ENCODE measurements around the gene FRYL. TPM values are rescaled to one million over a fixed set of nuclear protein-coding genes. Genes with fewer than 3 reads are reported as not detected.
"Not testable (repeated sequence)": the region's sequence is repeated elsewhere in the genome, so short reads cannot be mapped to it uniquely, and the experiment has no call there.

The FRYL gene
- total and polyA plus RNA-seq, 4 experiments from 2014 or later: 17.1 to 134 (median 83.7) TPM

- H3K4me1 ChIP-seq (ENCODE audit: insufficient read depth, low read length): peaks cover 12% of the 10 kb centered on the region
- Mint-ChIP-seq H3K4me1 (peaks cover 21 to 58% (median 41%) of the 10 kb centered on the region in 4 donors), H3K36me3 (peaks cover 15 to 28% of the 10 kb centered on the region in 2 donors)
- POLR2A ChIA-PET (ENCODE audit: partially characterized antibody); H3K9me3 ChIP-seq (ENCODE audit: control insufficient read depth in 1 of 2, low read length in 2 of 2); DNase-seq; H3K27ac Mint-ChIP-seq; CTCF ChIA-PET (ENCODE audit: partially characterized antibody); H3K4me3 ChIP-seq (ENCODE audit: low read length in 2 of 2); H3K4me3 Mint-ChIP-seq; intact Hi-C loops (cut with micrococcal nuclease); H3K27ac ChIP-seq (ENCODE audit: low read depth, low read length); H3K36me3 ChIP-seq (ENCODE audit: insufficient read depth, low read length); H3K9me3 Mint-ChIP-seq; H3K27me3 ChIP-seq (ENCODE audit: insufficient read depth, low read length); H3K27me3 Mint-ChIP-seq: not testable (repeated sequence)
These were observed 21.4 kb downstream of the FRYL start for GRCh38 chr4:48758703-48759102.

- Histone ChIP-seq H3K27ac (ENCODE audit: low read depth, low read length) (no peak overlapping the region), H3K4me3 (ENCODE audit: low read length in 2 of 2) (no peak overlapping the region), H3K36me3 (ENCODE audit: insufficient read depth, low read length) (no peaks in the 10 kb centered on the region), H3K4me1 (ENCODE audit: insufficient read depth, low read length) (peaks cover 19% of the 10 kb centered on the region), H3K9me3 (ENCODE audit: control insufficient read depth in 1 of 2, low read length in 2 of 2) (no peaks in the 10 kb centered on the region), H3K27me3 (ENCODE audit: insufficient read depth, low read length) (no peaks in the 10 kb centered on the region)
- intact Hi-C loops (cut with micrococcal nuclease): no loop called here
- CTCF ChIA-PET (ENCODE audit: partially characterized antibody): interaction anchor here (0.7 kb wide), 1 partner anchor 57 kb away, joined by 3 read pairs; no protein-coding TSS in a partner anchor
- Mint-ChIP-seq H3K36me3 (peaks cover 15 to 28% of the 10 kb centered on the region in 2 donors), H3K27me3 (no peaks in the 10 kb centered on the region), H3K4me3 (peak overlapping the region in 2 of 8 donors; percentile 31 to 65), H3K9me3 (peaks cover 0 to 3% (median 0%) of the 10 kb centered on the region in 8 donors), H3K27ac (peak overlapping the region in 2 of 7 donors; percentile 23 to 37), H3K4me1 (peaks cover 27 to 69% (median 53%) of the 10 kb centered on the region in 4 donors)
- POLR2A ChIA-PET (ENCODE audit: partially characterized antibody): no interaction called here
- no peak for DNase-seq
These were observed 23.3 kb downstream of the FRYL start for GRCh38 chr4:48756689-48757220.

GRCh38 chr4:48755281-48755680 is 24.8 kb downstream of the FRYL start:
- ChIA-PET POLR2A (ENCODE audit: partially characterized antibody) (no interaction called here), CTCF (ENCODE audit: partially characterized antibody) (no interaction called here)
- peaks cover 0 to 3% (median 0%) of the 10 kb centered on the region in 8 donors for H3K9me3 Mint-ChIP-seq
- no peak overlapping the region for H3K4me3 Mint-ChIP-seq
- Histone ChIP-seq H3K27ac (ENCODE audit: low read depth, low read length) (no peak overlapping the region), H3K4me3 (ENCODE audit: low read length in 2 of 2) (no peak overlapping the region), H3K4me1 (ENCODE audit: insufficient read depth, low read length) (peaks cover 32% of the 10 kb centered on the region), H3K9me3 (ENCODE audit: control insufficient read depth in 1 of 2, low read length in 2 of 2) (no peaks in the 10 kb centered on the region), H3K36me3 (ENCODE audit: insufficient read depth, low read length) (no peaks in the 10 kb centered on the region), H3K27me3 (ENCODE audit: insufficient read depth, low read length) (no peaks in the 10 kb centered on the region)
- H3K4me1 Mint-ChIP-seq: peaks cover 36 to 81% (median 57%) of the 10 kb centered on the region in 4 donors
- peaks cover 15 to 28% of the 10 kb centered on the region in 2 donors for H3K36me3 Mint-ChIP-seq
- H3K27me3 Mint-ChIP-seq: no peaks in the 10 kb centered on the region
- peak overlapping the region in 1 of 7 donors; percentile 2 for H3K27ac Mint-ChIP-seq
- DNase-seq: no peak
- intact Hi-C loops (cut with micrococcal nuclease): no loop called here

- H3K4me3 ChIP-seq (ENCODE audit: low read length in 2 of 2): no peak overlapping the region
- H3K27ac ChIP-seq (ENCODE audit: low read depth, low read length): no peak overlapping the region
- CTCF ChIA-PET (ENCODE audit: partially characterized antibody): no interaction called here
These were observed 26.9 kb downstream of the FRYL start for GRCh38 chr4:48753159-48753558.

GRCh38 chr4:48752726-48753125 is 27.4 kb downstream of the FRYL start:
- Mint-ChIP-seq H3K9me3 (peaks cover 0 to 2% (median 0%) of the 10 kb centered on the region in 8 donors), H3K4me3 (peak overlapping the region in 1 of 8 donors; percentile 64), H3K27me3 (no peaks in the 10 kb centered on the region), H3K36me3 (peaks cover 8 to 20% of the 10 kb centered on the region in 2 donors), H3K27ac (peak overlapping the region; percentile 1 to 81 (median 14)), H3K4me1 (peaks cover 45 to 93% (median 67%) of the 10 kb centered on the region in 4 donors)
- ChIA-PET CTCF (ENCODE audit: partially characterized antibody) (no interaction called here), POLR2A (ENCODE audit: partially characterized antibody) (no interaction called here)
- Histone ChIP-seq H3K4me3 (ENCODE audit: low read length in 2 of 2) (no peak overlapping the region), H3K9me3 (ENCODE audit: control insufficient read depth in 1 of 2, low read length in 2 of 2) (no peaks in the 10 kb centered on the region), H3K36me3 (ENCODE audit: insufficient read depth, low read length) (no peaks in the 10 kb centered on the region), H3K4me1 (ENCODE audit: insufficient read depth, low read length) (peaks cover 51% of the 10 kb centered on the region), H3K27me3 (ENCODE audit: insufficient read depth, low read length) (no peaks in the 10 kb centered on the region), H3K27ac (ENCODE audit: low read depth, low read length) (no peak overlapping the region)
- intact Hi-C loops (cut with micrococcal nuclease): no loop called here
- no peak for DNase-seq

More at GRCh38 chr4:48753159-48753558, 26.9 kb downstream of the FRYL start:
- intact Hi-C loops (cut with micrococcal nuclease): no loop called here
- Histone ChIP-seq H3K27me3 (ENCODE audit: insufficient read depth, low read length) (no peaks in the 10 kb centered on the region), H3K4me1 (ENCODE audit: insufficient read depth, low read length) (peaks cover 49% of the 10 kb centered on the region), H3K36me3 (ENCODE audit: insufficient read depth, low read length) (no peaks in the 10 kb centered on the region), H3K9me3 (ENCODE audit: control insufficient read depth in 1 of 2, low read length in 2 of 2) (no peaks in the 10 kb centered on the region)
- H3K36me3 Mint-ChIP-seq: peaks cover 8 to 20% of the 10 kb centered on the region in 2 donors
- no peak for DNase-seq
- H3K27me3 Mint-ChIP-seq: no peaks in the 10 kb centered on the region
- H3K4me1 Mint-ChIP-seq: peaks cover 45 to 94% (median 68%) of the 10 kb centered on the region in 4 donors
- H3K4me3 Mint-ChIP-seq: no peak overlapping the region
- POLR2A ChIA-PET (ENCODE audit: partially characterized antibody): no interaction called here
- peaks cover 0 to 2% (median 0%) of the 10 kb centered on the region in 8 donors for H3K9me3 Mint-ChIP-seq
- H3K27ac Mint-ChIP-seq: peak overlapping the region in 5 of 7 donors; percentile 1 to 81 (median 11)

GRCh38 chr4:48752246-48752645 is 27.8 kb downstream of the FRYL start:
- no peaks in the 10 kb centered on the region for H3K27me3 ChIP-seq (ENCODE audit: insufficient read depth, low read length)
- no peaks in the 10 kb centered on the region for H3K36me3 ChIP-seq (ENCODE audit: insufficient read depth, low read length)
- peaks cover 0 to 2% (median 0%) of the 10 kb centered on the region in 8 donors for H3K9me3 Mint-ChIP-seq
- no peak for DNase-seq
- no peaks in the 10 kb centered on the region for H3K9me3 ChIP-seq (ENCODE audit: control insufficient read depth in 1 of 2, low read length in 2 of 2)
- H3K4me3 Mint-ChIP-seq: peak overlapping the region in 1 of 8 donors; percentile 23
- intact Hi-C loops (cut with micrococcal nuclease): no loop called here
- H3K27me3 Mint-ChIP-seq: no peaks in the 10 kb centered on the region
- peaks cover 45 to 92% (median 68%) of the 10 kb centered on the region in 4 donors for H3K4me1 Mint-ChIP-seq
- CTCF ChIA-PET (ENCODE audit: partially characterized antibody): no interaction called here
- peak overlapping the region in 5 of 7 donors; percentile 11 to 81 (median 30) for H3K27ac Mint-ChIP-seq
- H3K36me3 Mint-ChIP-seq: peaks cover 8 to 20% of the 10 kb centered on the region in 2 donors
- POLR2A ChIA-PET (ENCODE audit: partially characterized antibody): no interaction called here
- no peak overlapping the region for H3K4me3 ChIP-seq (ENCODE audit: low read length in 2 of 2)
- H3K27ac ChIP-seq (ENCODE audit: low read depth, low read length): no peak overlapping the region
- peaks cover 54% of the 10 kb centered on the region for H3K4me1 ChIP-seq (ENCODE audit: insufficient read depth, low read length)

- H3K9me3 Mint-ChIP-seq: no peaks in the 10 kb centered on the region
- peaks cover 1 to 6% of the 10 kb centered on the region in 2 donors for H3K36me3 Mint-ChIP-seq
- H3K27me3 ChIP-seq (ENCODE audit: insufficient read depth, low read length): no peaks in the 10 kb centered on the region
- POLR2A ChIA-PET (ENCODE audit: partially characterized antibody): no interaction called here
- H3K4me3 Mint-ChIP-seq: no peak overlapping the region
- intact Hi-C loops (cut with micrococcal nuclease): no loop called here
- H3K4me1 ChIP-seq (ENCODE audit: insufficient read depth, low read length): peaks cover 63% of the 10 kb centered on the region
- H3K9me3 ChIP-seq (ENCODE audit: control insufficient read depth in 1 of 2, low read length in 2 of 2): no peaks in the 10 kb centered on the region
- H3K4me3 ChIP-seq (ENCODE audit: low read length in 2 of 2): no peak overlapping the region
- H3K36me3 ChIP-seq (ENCODE audit: insufficient read depth, low read length): no peaks in the 10 kb centered on the region
- H3K27me3 Mint-ChIP-seq: no peaks in the 10 kb centered on the region
- H3K4me1 Mint-ChIP-seq: peaks cover 50 to 81% (median 65%) of the 10 kb centered on the region in 4 donors
- no peak for DNase-seq
- no peak overlapping the region for H3K27ac ChIP-seq (ENCODE audit: low read depth, low read length)
- CTCF ChIA-PET (ENCODE audit: partially characterized antibody): no interaction called here
- H3K27ac Mint-ChIP-seq: peak overlapping the region in 3 of 7 donors; percentile 10 to 29 (median 18)
These were observed 31.0 kb downstream of the FRYL start for GRCh38 chr4:48748949-48749596.

All from CD4-positive, alpha-beta memory T cell (primary cell).